Measurements from ENCODE around the gene COX5B.

Gene COX5B

DNA sequence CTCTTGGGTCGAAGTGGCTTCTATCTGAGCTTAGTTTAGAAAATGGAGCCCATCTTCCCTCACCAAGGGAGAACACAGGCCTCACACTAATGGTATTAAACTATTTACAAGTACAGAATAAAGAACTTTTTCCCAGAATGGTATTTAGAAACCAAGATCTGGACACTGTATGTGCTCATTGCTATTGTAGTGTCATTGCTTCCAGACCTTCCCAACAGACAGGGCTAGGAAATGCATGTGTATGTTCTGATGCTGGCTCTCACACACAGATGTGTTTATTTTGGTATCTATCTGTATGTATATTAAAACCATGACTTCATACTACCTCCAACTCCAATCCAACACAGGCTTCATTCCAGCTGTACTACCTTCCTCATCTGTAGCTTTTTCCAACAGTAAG, 8.0 kb downstream of the COX5B start (continued):
- TF ChIP-seq, protein P1, sequence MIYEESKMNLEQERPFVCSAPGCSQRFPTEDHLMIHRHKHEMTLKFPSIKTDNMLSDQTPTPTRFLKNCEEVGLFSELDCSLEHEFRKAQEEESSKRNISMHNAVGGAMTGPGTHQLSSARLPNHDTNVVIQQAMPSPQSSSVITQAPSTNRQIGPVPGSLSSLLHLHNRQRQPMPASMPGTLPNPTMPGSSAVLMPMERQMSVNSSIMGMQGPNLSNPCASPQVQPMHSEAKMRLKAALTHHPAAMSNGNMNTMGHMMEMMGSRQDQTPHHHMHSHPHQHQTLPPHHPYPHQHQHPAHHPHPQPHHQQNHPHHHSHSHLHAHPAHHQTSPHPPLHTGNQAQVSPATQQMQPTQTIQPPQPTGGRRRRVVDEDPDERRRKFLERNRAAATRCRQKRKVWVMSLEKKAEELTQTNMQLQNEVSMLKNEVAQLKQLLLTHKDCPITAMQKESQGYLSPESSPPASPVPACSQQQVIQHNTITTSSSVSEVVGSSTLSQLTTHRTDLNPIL (CRISPR knock-in tag; IDR thresholded peaks at IDR 0.05; ENCODE audit: low read depth), result no peak
- TF ChIP-seq ISL1 (CRISPR knock-in tag; IDR thresholded peaks at IDR 0.05) (no peak), ZC3H10 (CRISPR knock-in tag; IDR thresholded peaks at IDR 0.05) (no peak)

DNA sequence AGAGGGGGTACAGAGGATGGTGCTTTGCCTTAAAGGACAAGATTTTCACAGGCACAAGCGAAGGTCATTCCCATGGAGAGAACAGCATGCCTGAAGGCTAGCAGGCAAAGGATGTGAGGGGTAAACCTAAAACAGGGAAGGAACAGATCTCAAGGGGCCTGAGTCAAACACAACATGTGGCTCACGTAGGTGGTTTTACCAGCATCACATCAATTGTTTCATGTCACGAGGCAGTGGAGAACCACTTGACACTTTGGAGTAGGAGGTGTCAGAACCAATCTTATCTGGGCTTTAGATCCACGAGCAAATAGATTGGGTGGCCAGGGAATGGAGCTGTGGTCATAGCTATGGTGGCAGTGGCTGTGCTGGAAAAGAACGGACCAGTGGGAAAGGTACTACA, 8.4 kb downstream of the COX5B start:
- no peak for ATAC-seq
- TF ChIP-seq, protein P2, sequence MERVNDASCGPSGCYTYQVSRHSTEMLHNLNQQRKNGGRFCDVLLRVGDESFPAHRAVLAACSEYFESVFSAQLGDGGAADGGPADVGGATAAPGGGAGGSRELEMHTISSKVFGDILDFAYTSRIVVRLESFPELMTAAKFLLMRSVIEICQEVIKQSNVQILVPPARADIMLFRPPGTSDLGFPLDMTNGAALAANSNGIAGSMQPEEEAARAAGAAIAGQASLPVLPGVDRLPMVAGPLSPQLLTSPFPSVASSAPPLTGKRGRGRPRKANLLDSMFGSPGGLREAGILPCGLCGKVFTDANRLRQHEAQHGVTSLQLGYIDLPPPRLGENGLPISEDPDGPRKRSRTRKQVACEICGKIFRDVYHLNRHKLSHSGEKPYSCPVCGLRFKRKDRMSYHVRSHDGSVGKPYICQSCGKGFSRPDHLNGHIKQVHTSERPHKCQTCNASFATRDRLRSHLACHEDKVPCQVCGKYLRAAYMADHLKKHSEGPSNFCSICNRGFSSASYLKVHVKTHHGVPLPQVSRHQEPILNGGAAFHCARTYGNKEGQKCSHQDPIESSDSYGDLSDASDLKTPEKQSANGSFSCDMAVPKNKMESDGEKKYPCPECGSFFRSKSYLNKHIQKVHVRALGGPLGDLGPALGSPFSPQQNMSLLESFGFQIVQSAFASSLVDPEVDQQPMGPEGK (CRISPR knock-in tag; IDR thresholded peaks at IDR 0.05; ENCODE audit: borderline replicate concordance), result no peak
- TF ChIP-seq SNAI2 (CRISPR knock-in tag; IDR thresholded peaks at IDR 0.05) (no peak), ZFP30 (CRISPR knock-in tag; IDR thresholded peaks at IDR 0.05) (no peak), ZNF70 (CRISPR knock-in tag; IDR thresholded peaks at IDR 0.05) (no peak), TOX (CRISPR knock-in tag; IDR thresholded peaks at IDR 0.05; ENCODE audit: borderline replicate concordance) (no peak), ZC3H10 (CRISPR knock-in tag; IDR thresholded peaks at IDR 0.05) (no peak), ARNTL (CRISPR knock-in tag; IDR thresholded peaks at IDR 0.05; ENCODE audit: borderline replicate concordance, low read depth) (no peak), CSDC2 (CRISPR knock-in tag; IDR thresholded peaks at IDR 0.05) (no peak), TCF4 (CRISPR knock-in tag; IDR thresholded peaks at IDR 0.05; ENCODE audit: borderline replicate concordance) (no peak), ZNF8 (CRISPR knock-in tag; IDR thresholded peaks at IDR 0.05) (no peak), PPARA (CRISPR knock-in tag; IDR thresholded peaks at IDR 0.05; ENCODE audit: borderline replicate concordance) (no peak), BACH2 (CRISPR knock-in tag; IDR thresholded peaks at IDR 0.05; ENCODE audit: borderline replicate concordance) (no peak), ZNF565 (CRISPR knock-in tag; conservative IDR thresholded peaks at IDR 0.05; ENCODE audit: low read depth) (no peak), GLIS3 (CRISPR knock-in tag; IDR thresholded peaks at IDR 0.05) (no peak), ZFP3 (CRISPR knock-in tag; IDR thresholded peaks at IDR 0.05) (no peak), OSR1 (CRISPR knock-in tag; IDR thresholded peaks at IDR 0.05) (no peak), ESRRG (CRISPR knock-in tag; IDR thresholded peaks at IDR 0.05) (no peak)
- TF ChIP-seq, protein P3, sequence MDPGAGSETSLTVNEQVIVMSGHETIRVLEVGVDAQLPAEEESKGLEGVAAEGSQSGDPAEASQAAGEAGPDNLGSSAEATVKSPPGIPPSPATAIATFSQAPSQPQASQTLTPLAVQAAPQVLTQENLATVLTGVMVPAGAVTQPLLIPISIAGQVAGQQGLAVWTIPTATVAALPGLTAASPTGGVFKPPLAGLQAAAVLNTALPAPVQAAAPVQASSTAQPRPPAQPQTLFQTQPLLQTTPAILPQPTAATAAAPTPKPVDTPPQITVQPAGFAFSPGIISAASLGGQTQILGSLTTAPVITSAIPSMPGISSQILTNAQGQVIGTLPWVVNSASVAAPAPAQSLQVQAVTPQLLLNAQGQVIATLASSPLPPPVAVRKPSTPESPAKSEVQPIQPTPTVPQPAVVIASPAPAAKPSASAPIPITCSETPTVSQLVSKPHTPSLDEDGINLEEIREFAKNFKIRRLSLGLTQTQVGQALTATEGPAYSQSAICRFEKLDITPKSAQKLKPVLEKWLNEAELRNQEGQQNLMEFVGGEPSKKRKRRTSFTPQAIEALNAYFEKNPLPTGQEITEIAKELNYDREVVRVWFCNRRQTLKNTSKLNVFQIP (CRISPR knock-in tag; IDR thresholded peaks at IDR 0.05; ENCODE audit: borderline replicate concordance, low read depth), result no peak
- TF ChIP-seq, protein P4, sequence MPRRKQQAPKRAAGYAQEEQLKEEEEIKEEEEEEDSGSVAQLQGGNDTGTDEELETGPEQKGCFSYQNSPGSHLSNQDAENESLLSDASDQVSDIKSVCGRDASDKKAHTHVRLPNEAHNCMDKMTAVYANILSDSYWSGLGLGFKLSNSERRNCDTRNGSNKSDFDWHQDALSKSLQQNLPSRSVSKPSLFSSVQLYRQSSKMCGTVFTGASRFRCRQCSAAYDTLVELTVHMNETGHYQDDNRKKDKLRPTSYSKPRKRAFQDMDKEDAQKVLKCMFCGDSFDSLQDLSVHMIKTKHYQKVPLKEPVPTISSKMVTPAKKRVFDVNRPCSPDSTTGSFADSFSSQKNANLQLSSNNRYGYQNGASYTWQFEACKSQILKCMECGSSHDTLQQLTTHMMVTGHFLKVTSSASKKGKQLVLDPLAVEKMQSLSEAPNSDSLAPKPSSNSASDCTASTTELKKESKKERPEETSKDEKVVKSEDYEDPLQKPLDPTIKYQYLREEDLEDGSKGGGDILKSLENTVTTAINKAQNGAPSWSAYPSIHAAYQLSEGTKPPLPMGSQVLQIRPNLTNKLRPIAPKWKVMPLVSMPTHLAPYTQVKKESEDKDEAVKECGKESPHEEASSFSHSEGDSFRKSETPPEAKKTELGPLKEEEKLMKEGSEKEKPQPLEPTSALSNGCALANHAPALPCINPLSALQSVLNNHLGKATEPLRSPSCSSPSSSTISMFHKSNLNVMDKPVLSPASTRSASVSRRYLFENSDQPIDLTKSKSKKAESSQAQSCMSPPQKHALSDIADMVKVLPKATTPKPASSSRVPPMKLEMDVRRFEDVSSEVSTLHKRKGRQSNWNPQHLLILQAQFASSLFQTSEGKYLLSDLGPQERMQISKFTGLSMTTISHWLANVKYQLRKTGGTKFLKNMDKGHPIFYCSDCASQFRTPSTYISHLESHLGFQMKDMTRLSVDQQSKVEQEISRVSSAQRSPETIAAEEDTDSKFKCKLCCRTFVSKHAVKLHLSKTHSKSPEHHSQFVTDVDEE (CRISPR knock-in tag; IDR thresholded peaks at IDR 0.05), result no peak
- TF ChIP-seq, protein P1 (CRISPR knock-in tag; IDR thresholded peaks at IDR 0.05; ENCODE audit: low read depth), result no peak

DNA sequence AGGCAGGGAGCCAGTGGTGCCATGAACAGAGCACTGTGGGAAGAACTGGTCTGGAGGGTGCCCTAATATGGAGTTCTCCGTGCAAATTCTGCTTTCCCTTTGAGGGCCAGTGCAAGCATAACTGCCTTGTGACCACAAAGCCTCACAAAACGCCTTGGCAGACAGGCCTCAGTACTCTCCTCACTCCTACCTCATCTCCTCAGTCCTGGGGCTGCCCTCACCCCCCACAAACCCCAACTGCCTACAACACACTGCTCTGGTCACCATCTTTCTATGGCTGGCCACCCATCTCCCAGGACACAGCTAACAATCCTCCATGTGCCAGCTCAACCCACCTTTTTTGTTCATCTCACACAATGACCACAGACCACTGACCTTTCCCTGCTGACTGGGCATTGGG, 8.9 kb downstream of the COX5B start:
- no peak for ATAC-seq
- TF ChIP-seq ZNF565 (CRISPR knock-in tag; conservative IDR thresholded peaks at IDR 0.05; ENCODE audit: low read depth) (no peak), SNAI2 (CRISPR knock-in tag; IDR thresholded peaks at IDR 0.05) (no peak), ISL1 (CRISPR knock-in tag; IDR thresholded peaks at IDR 0.05) (no peak), ZNF8 (CRISPR knock-in tag; IDR thresholded peaks at IDR 0.05) (no peak), TCF4 (CRISPR knock-in tag; IDR thresholded peaks at IDR 0.05; ENCODE audit: borderline replicate concordance) (no peak), BACH2 (CRISPR knock-in tag; IDR thresholded peaks at IDR 0.05; ENCODE audit: borderline replicate concordance) (no peak), ZNF70 (CRISPR knock-in tag; IDR thresholded peaks at IDR 0.05) (no peak), TOX (CRISPR knock-in tag; IDR thresholded peaks at IDR 0.05; ENCODE audit: borderline replicate concordance) (no peak), GLIS3 (CRISPR knock-in tag; IDR thresholded peaks at IDR 0.05) (no peak), RARB (CRISPR knock-in tag; IDR thresholded peaks at IDR 0.05) (no peak), ZFP30 (CRISPR knock-in tag; IDR thresholded peaks at IDR 0.05) (no peak), OSR1 (CRISPR knock-in tag; IDR thresholded peaks at IDR 0.05) (no peak)
- TF ChIP-seq, protein P4 (CRISPR knock-in tag; IDR thresholded peaks at IDR 0.05), result no peak

All from SK-N-SH treated with all-trans-retinoic acid at 6 μM for 48 hours (cell line).